Measurements from ENCODE around the gene SLC25A14. TPM values are rescaled to one million over a fixed set of nuclear protein-coding genes. Genes with fewer than 3 reads are reported as not detected.

Gene SLC25A14
- total RNA-seq, 1 donor: 9.3 TPM

- H3K4me3 ChIP-seq (ENCODE audit: low read depth, low read length): no peak overlapping the region
- no peak for TF ChIP-seq CTCF (IDR thresholded peaks at IDR 0.05; ENCODE audit: insufficient read depth, low read length)
- no peak for DNase-seq (ENCODE audit: low read depth)
Observed at GRCh38 chrX:130378024-130378669, 38.4 kb downstream of the SLC25A14 start.

GRCh38 chrX:130385520-130385919 is 45.8 kb downstream of the SLC25A14 start, which contains the start of gene GPR119:
Gene GPR119 (minus strand): TSS chrX:130385674. CDS start chrX:130385447, 227 bp downstream.
- no peak within 1 kb of the TSS for H3K4me3 ChIP-seq (ENCODE audit: low read depth, low read length)
- no peak for TF ChIP-seq CTCF (IDR thresholded peaks at IDR 0.05; ENCODE audit: insufficient read depth, low read length)
- DNase-seq (ENCODE audit: low read depth): no peak

- TF ChIP-seq CTCF (IDR thresholded peaks at IDR 0.05; ENCODE audit: insufficient read depth, low read length): no peak
- H3K4me3 ChIP-seq (ENCODE audit: low read depth, low read length): no peak overlapping the region
- DNase-seq (ENCODE audit: low read depth): no peak
Observed at GRCh38 chrX:130386408-130386808, 46.7 kb downstream of the SLC25A14 start.

GRCh38 chrX:130393451-130394074 is 53.8 kb downstream of the SLC25A14 start:
- peak; percentile 60 for DNase-seq (ENCODE audit: low read depth)
- peak; percentile 88 for TF ChIP-seq CTCF (IDR thresholded peaks at IDR 0.05; ENCODE audit: insufficient read depth, low read length)
- no peak overlapping the region for H3K4me3 ChIP-seq (ENCODE audit: low read depth, low read length)

DNA sequence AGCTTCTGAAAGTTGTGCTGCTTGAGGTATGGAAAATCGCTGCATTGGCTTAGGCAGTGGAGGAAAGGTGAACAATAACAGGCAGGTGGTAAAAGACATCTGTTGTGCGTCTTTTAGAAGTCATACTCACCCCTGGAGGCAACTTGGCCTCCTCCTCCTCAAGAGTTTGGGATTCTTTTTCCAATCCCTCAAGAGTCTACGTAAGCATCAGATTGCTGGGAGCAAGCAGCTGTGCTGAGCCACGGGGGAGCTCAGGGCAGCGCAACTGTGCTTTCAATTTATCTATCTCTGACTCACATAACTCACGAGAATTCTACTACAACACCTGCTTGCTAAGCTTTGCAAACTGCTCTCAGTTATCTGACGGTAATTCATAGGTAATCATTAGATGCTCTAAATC is 55.6 kb downstream of the SLC25A14 start:
- DNase-seq (ENCODE audit: low read depth): no peak
- no peak overlapping the region for H3K4me3 ChIP-seq (ENCODE audit: low read depth, low read length)
- no peak for TF ChIP-seq CTCF (IDR thresholded peaks at IDR 0.05; ENCODE audit: insufficient read depth, low read length)

DNA sequence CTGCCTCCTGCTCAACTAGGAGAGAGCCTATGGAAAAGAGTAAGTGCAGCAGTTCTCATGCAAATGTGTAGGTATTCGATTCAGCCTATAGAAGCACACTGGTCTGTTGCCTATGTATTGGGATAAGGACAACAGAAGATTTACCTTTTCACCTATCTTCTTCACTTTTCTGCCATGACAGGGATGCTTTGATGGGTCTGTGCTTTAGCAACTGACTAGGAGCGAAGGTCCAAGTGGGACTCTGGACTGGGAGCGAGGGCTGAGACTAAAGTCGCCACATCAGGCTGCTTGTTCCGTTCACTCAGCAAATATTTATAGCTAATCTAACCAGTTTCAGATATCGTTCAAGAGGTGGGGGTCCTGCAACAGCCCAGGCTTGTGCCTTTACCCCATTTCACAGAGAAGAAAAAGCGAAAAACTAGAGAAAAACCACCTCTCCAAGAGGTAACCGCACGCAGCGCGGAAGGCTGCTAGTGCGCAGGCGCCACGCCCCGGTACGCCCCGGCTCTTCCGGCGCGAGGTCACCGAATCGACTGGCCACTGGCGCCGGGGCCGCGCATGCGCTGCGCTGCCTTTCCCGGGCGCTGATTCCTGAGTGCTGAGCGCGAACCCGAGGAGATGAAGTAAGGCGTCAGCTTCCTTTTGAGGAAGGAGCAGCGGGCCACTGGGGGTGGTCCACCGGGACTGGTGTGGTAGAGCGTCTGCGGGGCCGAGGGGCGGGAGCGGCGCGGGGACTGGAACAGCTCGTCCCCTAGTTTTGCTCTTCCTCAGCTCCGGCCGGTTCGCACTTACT is 61.9 kb downstream of the SLC25A14 start, which contains the start of gene RBMX2:
Gene RBMX2, plus strand, starts transcription at position 573 of the 793 bp plus-strand sequence. Its CDS starts 46 bp downstream, at position 619.
- TF ChIP-seq CTCF (IDR thresholded peaks at IDR 0.05; ENCODE audit: insufficient read depth, low read length): no peak
- DNase-seq (ENCODE audit: low read depth): peak; percentile 69
- H3K4me3 ChIP-seq (ENCODE audit: low read depth, low read length): peak within 1 kb of the TSS; percentile 80
